IMR-90 (cell line): Measurements from ENCODE around the gene HPSE. TPM values are rescaled to one million over a fixed set of nuclear protein-coding genes. Genes with fewer than 3 reads are reported as not detected.

Experiments used
- ATAC-seq: fragments of 200-7000 bp; cut with Tn5 transposase; 2 replicates; pipeline ENCODE4 v1.9.1; 2020; ENCODE audit warnings: low read depth, mild to moderate bottlenecking, moderate library complexity
- BruUV-seq: library from RNA; stranded (reverse); fragments of 400-500 nt; replicated peaks from 2 replicates; lab custom pipeline; 2021; lab: Mats Ljungman, UMichigan
- CTCF ChIA-PET: fragments of 300-600 bp; formaldehyde crosslinking; extraction: SDS; loops from one replicate; lab custom pipeline; 2021; ENCODE audit warnings: antibody characterized with exemption; lab: Yijun Ruan, JAX
- POLR2A ChIA-PET: fragments of 300-600 bp; sonication (Branson Sonifier 250); formaldehyde crosslinking; loops from one replicate; lab custom pipeline; 2022; ENCODE audit warnings: antibody characterized with exemption; ENCODE audit not compliant: unreplicated experiment; lab: Charles Lee
- DNase-seq: peaks from one replicate; pipeline ENCODE4 v3.0.0; 2013
- H2AFZ ChIP-seq: replicated peaks from 2 replicates; pipeline ENCODE3; 2013; ENCODE audit warnings: low read length, mild to moderate bottlenecking; ENCODE audit not compliant: poor library complexity
- H2AK5ac ChIP-seq: 2 replicates; pipeline ENCODE4 v1.6.1; 2013; ENCODE audit warnings: low read depth, low read length, inconsistent platforms
- H2AK9ac ChIP-seq: replicated peaks from 2 replicates; pipeline ENCODE3; 2013; ENCODE audit warnings: mild to moderate bottlenecking, low read depth, low read length, moderate library complexity; ENCODE audit not compliant: poor library complexity
- H2BK120ac ChIP-seq: 2 replicates; pipeline ENCODE4 v1.6.1; 2013; ENCODE audit warnings: low read depth, low read length, inconsistent platforms
- H2BK15ac ChIP-seq: 3 replicates; pipeline ENCODE4 v1.6.1; 2013; ENCODE audit warnings: low read depth, low read length, inconsistent platforms
- H2BK20ac ChIP-seq: 2 replicates; pipeline ENCODE4 v1.6.1; 2013; ENCODE audit warnings: low read depth, mild to moderate bottlenecking, inconsistent platforms, low read length, moderate library complexity
- H2BK5ac ChIP-seq: 2 replicates; pipeline ENCODE4 v1.6.1; 2013; ENCODE audit warnings: mild to moderate bottlenecking, low read depth, low read length, inconsistent platforms; ENCODE audit not compliant: poor library complexity, severe bottlenecking
- H3K14ac ChIP-seq: replicated peaks from 2 replicates; pipeline ENCODE4 v1.6.1; 2013; ENCODE audit warnings: low read depth, low read length, inconsistent platforms
- H3K18ac ChIP-seq: 2 replicates; pipeline ENCODE4 v1.6.1; 2013; ENCODE audit warnings: low read depth, low read length, control low read depth
- H3K23ac ChIP-seq: 2 replicates; pipeline ENCODE4 v1.6.1; 2013; ENCODE audit warnings: low read depth, low read length, inconsistent platforms
- H3K27ac ChIP-seq: 2 replicates; pipeline ENCODE4 v1.5.1; 2013; ENCODE audit warnings: mild to moderate bottlenecking, control low read depth, low read length; ENCODE audit not compliant: insufficient read depth
- H3K27me3 ChIP-seq: 2 replicates; pipeline ENCODE4 v1.6.1; 2013; ENCODE audit warnings: low read length; ENCODE audit not compliant: control insufficient read depth, insufficient read depth
- H3K36me3 ChIP-seq: 2 replicates; pipeline ENCODE4 v1.6.1; 2013; ENCODE audit warnings: low read length, mixed read lengths; ENCODE audit not compliant: control insufficient read depth, insufficient read depth
- H3K4ac ChIP-seq: 2 replicates; pipeline ENCODE4 v1.6.1; 2013; ENCODE audit warnings: low read depth, low read length, inconsistent platforms
- H3K4me1 ChIP-seq: 2 replicates; pipeline ENCODE4 v1.6.1; 2013; ENCODE audit warnings: low read length, mixed read lengths; ENCODE audit not compliant: control insufficient read depth, insufficient read depth
- H3K4me2 ChIP-seq: 2 replicates; pipeline ENCODE4 v1.6.1; 2013; ENCODE audit warnings: low read depth, mild to moderate bottlenecking, control low read depth, low read length, moderate library complexity
- H3K4me3 ChIP-seq: 2 replicates; pipeline ENCODE4 v1.5.1; 2013; ENCODE audit warnings: low read depth, mild to moderate bottlenecking, control low read depth, low read length, moderate library complexity; ENCODE audit not compliant: insufficient read depth
- H3K56ac ChIP-seq: 2 replicates; pipeline ENCODE4 v1.6.1; 2013; ENCODE audit warnings: low read length, inconsistent platforms; ENCODE audit not compliant: insufficient read depth; ENCODE audit errors: extremely low read depth
- H3K79me1 ChIP-seq, 2 experiments: 2 replicates each; pipeline ENCODE4 v1.6.1; 2013; ENCODE audit warnings: low read length in 2 of 2, inconsistent platforms in 1 of 2, low read depth in 1 of 2
- H3K9ac ChIP-seq: 2 replicates; pipeline ENCODE4 v1.6.1; 2013; ENCODE audit warnings: low read depth, low read length, control low read depth
- H3K9me1 ChIP-seq: 2 replicates; pipeline ENCODE4 v1.6.1; 2013; ENCODE audit warnings: low read length, inconsistent platforms; ENCODE audit not compliant: insufficient read depth
- H3K9me3 ChIP-seq: 2 replicates; pipeline ENCODE4 v1.6.1; 2013; ENCODE audit warnings: low read length; ENCODE audit not compliant: control insufficient read depth, insufficient read depth
- H4K20me1 ChIP-seq: 2 replicates; pipeline ENCODE4 v1.6.1; 2013; ENCODE audit warnings: low read length, inconsistent platforms; ENCODE audit not compliant: insufficient read depth
- H4K5ac ChIP-seq: 2 replicates; pipeline ENCODE4 v1.6.1; 2013; ENCODE audit warnings: mild to moderate bottlenecking, low read depth, low read length, control low read depth
- H4K8ac ChIP-seq, 2 experiments: 2 replicates each; pipeline ENCODE4 v1.6.1; 2013; ENCODE audit warnings: low read depth in 2 of 2, low read length in 2 of 2, control low read depth in 1 of 2, inconsistent platforms in 1 of 2
- H4K91ac ChIP-seq: 2 replicates; pipeline ENCODE4 v1.6.1; 2013; ENCODE audit warnings: low read depth, low read length, inconsistent platforms; ENCODE audit not compliant: insufficient read depth
- BHLHE40 ChIP-seq: fragments of 150-350 bp; IDR thresholded peaks from 2 replicates; pipeline ENCODE4 v1.6.1; 2016; ENCODE audit warnings: mild to moderate bottlenecking, low read depth, low read length
- CEBPB ChIP-seq: IDR thresholded peaks from 2 replicates; pipeline ENCODE4 v1.6.1; 2012; ENCODE audit warnings: low read depth, low read length, improper control_type of control experiment
- CHD1 ChIP-seq: IDR thresholded peaks from 2 replicates; pipeline ENCODE4 v1.6.1; 2012; ENCODE audit warnings: low read depth, low read length, improper control_type of control experiment
- FOS ChIP-seq: fragments of 150-350 bp; IDR thresholded peaks from 2 replicates; pipeline ENCODE4 v1.6.1; 2016; ENCODE audit warnings: low read depth, low read length
- MAFK ChIP-seq: IDR thresholded peaks from 2 replicates; pipeline ENCODE4 v1.6.1; 2012; ENCODE audit warnings: low read depth, low read length, improper control_type of control experiment
- MAZ ChIP-seq: IDR thresholded peaks from 2 replicates; pipeline ENCODE4 v1.6.1; 2012; ENCODE audit warnings: low read depth, mild to moderate bottlenecking, low read length, improper control_type of control experiment, moderate library complexity, borderline replicate concordance
- MXI1 ChIP-seq: IDR thresholded peaks from 2 replicates; pipeline ENCODE4 v1.6.1; 2012; ENCODE audit warnings: low read depth, mild to moderate bottlenecking, low read length, moderate library complexity, borderline replicate concordance
- NFE2L2 ChIP-seq: fragments of 150-350 bp; IDR thresholded peaks from 2 replicates; pipeline ENCODE4 v1.6.1; 2016; ENCODE audit warnings: low read depth, mild to moderate bottlenecking, low read length
- POLR2A ChIP-seq: IDR thresholded peaks from 2 replicates; pipeline ENCODE4 v1.6.1; 2012; ENCODE audit warnings: mild to moderate bottlenecking, low read depth, low read length
- RAD21 ChIP-seq: IDR thresholded peaks from 2 replicates; pipeline ENCODE4 v1.6.1; 2012; ENCODE audit warnings: low read length, improper control_type of control experiment
- RCOR1 ChIP-seq: IDR thresholded peaks from 2 replicates; pipeline ENCODE4 v1.6.1; 2012; ENCODE audit warnings: mild to moderate bottlenecking, low read length, improper control_type of control experiment; ENCODE audit not compliant: insufficient replicate concordance
- RFX5 ChIP-seq: IDR thresholded peaks from 2 replicates; pipeline ENCODE4 v1.8.0; 2012; ENCODE audit warnings: low read depth, mild to moderate bottlenecking, low read length, moderate library complexity
- SMC3 ChIP-seq: fragments of 150-350 bp; IDR thresholded peaks from 2 replicates; pipeline ENCODE4 v1.6.1; 2016; ENCODE audit warnings: low read depth, mild to moderate bottlenecking, antibody characterized with exemption, low read length, moderate library complexity
- WGBS, 2 experiments: methylation state at CpG; one replicate each; pipeline versions ENCODE4 v1.1.5 to v1.1.7; 2013; ENCODE audit warnings: missing lambda C conversion rate in 2 of 2; ENCODE audit not compliant: insufficient read length in 1 of 2; ENCODE audit errors: extremely low coverage in 2 of 2; 5-methylcytosine and 5-hydroxymethylcytosine counted together
- dilution Hi-C: fragments of 300-500 bp; cut with HindIII; formaldehyde crosslinking; loops from one replicate; pipeline ENCODE4 v1.14.3; 2018; ENCODE audit warnings: low sequenced_read_pairs; ENCODE audit not compliant: unreplicated experiment
- in situ Hi-C: fragments of 300-500 bp; cut with MboI; formaldehyde crosslinking; loops from 3 replicates; pipeline ENCODE4 v1.14.3; 2019; ENCODE audit warnings: low sequenced_read_pairs, inconsistent platforms, mixed read lengths
- intact Hi-C: fragments of 100-400 bp; cut with micrococcal nuclease; formaldehyde crosslinking; loops from 2 replicates; pipeline ENCODE4 v1.10.0; 2022
- polyA plus RNA-seq, 3 experiments: library from polyadenylated mRNA; depleted of rRNA; stranded (reverse); fragments of >200 nt; gene quantifications; 2 replicates each; pipeline ENCODE4 v1.2.3, GENCODE V29; 2012; ENCODE audit warnings: low replicate concordance in 1 of 3
- total RNA-seq: library from RNA; depleted of rRNA; stranded (reverse); fragments of >200 nt; gene quantifications from 2 replicates; pipeline ENCODE4 v1.2.3, GENCODE V29; 2012
- TF ChIP-seq, protein P1 (sequence below): fragments of 150-350 bp; IDR thresholded peaks from 2 replicates; pipeline ENCODE4 v1.6.1; 2016; ENCODE audit warnings: low read depth, mild to moderate bottlenecking, low read length, moderate library complexity, borderline replicate concordance
- TF ChIP-seq, protein P2 (sequence below): conservative IDR thresholded peaks from 2 replicates; pipeline ENCODE4 v1.5.1; 2012; ENCODE audit warnings: mild to moderate bottlenecking, low read depth, low read length, improper control_type of control experiment
- TF ChIP-seq, protein P3 (sequence below): fragments of 150-350 bp; IDR thresholded peaks from 2 replicates; pipeline ENCODE4 v1.6.1; 2017; ENCODE audit warnings: mild to moderate bottlenecking, antibody characterized with exemption, low read length, low read depth

Gene HPSE
- total and polyA plus RNA-seq, 2 of the 4 experiments (the other 2 are of a cell fraction): under 0.01 to 0.09 TPM

DNA sequence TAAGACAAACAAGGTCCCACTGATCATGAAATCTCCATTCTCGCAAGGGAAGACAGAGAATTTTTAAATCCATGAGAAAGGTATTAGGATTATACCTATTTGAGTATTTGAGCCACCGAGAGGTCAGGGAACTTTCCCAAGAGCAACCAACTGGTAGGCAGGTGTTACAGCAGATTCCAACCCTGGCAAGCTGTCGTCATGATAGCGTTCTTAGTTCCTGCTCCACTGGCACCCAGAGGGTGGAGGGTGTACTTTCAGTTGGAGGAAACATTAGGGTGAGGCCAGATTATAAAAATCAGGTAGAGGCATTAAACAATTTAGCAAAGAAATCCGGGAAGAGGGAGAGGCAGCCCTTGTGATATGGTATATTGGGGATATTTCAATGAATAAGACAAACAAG is 73.3 kb downstream of the HPSE start:
- Histone ChIP-seq H3K36me3 (peaks cover 3% of the 10 kb centered on the region; the same call in 1 of the 2 replicates), H3K4me1 (peaks cover 8% of the 10 kb centered on the region), H3K9ac (no peak overlapping the region), H2BK20ac (no peak overlapping the region), H3K56ac (no peak overlapping the region), H3K79me1 (0 out of 4 replicates have a peak, but pooled peaks cover 0 to 3% of the 10 kb centered on the region in 2 experiments), H3K18ac (no peak overlapping the region), H2AFZ (no peak overlapping the region), H3K23ac (no peak overlapping the region), H3K9me3 (no peaks in the 10 kb centered on the region), H4K8ac (no peak overlapping the region), H2AK9ac (no peak overlapping the region), H3K27me3 (no peaks in the 10 kb centered on the region), H4K20me1 (no peaks in the 10 kb centered on the region), H2BK5ac (no peak overlapping the region), H3K4ac (no peak overlapping the region), H3K27ac (no peak overlapping the region), H2AK5ac (no peak overlapping the region), H3K9me1 (peaks cover 7% of the 10 kb centered on the region), H3K4me3 (no peak overlapping the region), H4K91ac (no peak overlapping the region), H3K14ac (no peak overlapping the region), H2BK15ac (no peak overlapping the region), H4K5ac (no peak overlapping the region), H3K4me2 (no peak overlapping the region), H2BK120ac (no peak overlapping the region)
- ATAC-seq: no peak
- no TSS peak for BruUV-seq
- in situ Hi-C loops (loop anchor here (10.0 kb wide), 1 partner anchor 817 kb away; no protein-coding TSS in a partner anchor), intact Hi-C loops (loop anchor here (5.0 kb wide), 1 partner anchor 799 kb away; no protein-coding TSS in a partner anchor), dilution Hi-C loops (no loop called here)
- CTCF ChIA-PET: interaction anchor here (0.6 to 1.2 kb wide), 4 partner anchors 146 to 208 kb away, joined by 3 to 5 read pairs (median 4); partner anchors contain the start of gene PLAC8
- WGBS, 2 experiments: 100% methylated on average over 2 of the region's 5 CpGs; no CpG with 5 or more reads in 1 of the 2 experiments
- no peak for DNase-seq
- no peak for TF ChIP-seq RFX5
- no peak for TF ChIP-seq CEBPB
- TF ChIP-seq MAFK: no peak
- no peak for TF ChIP-seq FOS
- TF ChIP-seq, protein P1, sequence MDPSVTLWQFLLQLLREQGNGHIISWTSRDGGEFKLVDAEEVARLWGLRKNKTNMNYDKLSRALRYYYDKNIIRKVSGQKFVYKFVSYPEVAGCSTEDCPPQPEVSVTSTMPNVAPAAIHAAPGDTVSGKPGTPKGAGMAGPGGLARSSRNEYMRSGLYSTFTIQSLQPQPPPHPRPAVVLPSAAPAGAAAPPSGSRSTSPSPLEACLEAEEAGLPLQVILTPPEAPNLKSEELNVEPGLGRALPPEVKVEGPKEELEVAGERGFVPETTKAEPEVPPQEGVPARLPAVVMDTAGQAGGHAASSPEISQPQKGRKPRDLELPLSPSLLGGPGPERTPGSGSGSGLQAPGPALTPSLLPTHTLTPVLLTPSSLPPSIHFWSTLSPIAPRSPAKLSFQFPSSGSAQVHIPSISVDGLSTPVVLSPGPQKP: no peak
- no peak for TF ChIP-seq MXI1
- TF ChIP-seq SMC3: no peak
- TF ChIP-seq MAZ: no peak
- TF ChIP-seq, protein P2, sequence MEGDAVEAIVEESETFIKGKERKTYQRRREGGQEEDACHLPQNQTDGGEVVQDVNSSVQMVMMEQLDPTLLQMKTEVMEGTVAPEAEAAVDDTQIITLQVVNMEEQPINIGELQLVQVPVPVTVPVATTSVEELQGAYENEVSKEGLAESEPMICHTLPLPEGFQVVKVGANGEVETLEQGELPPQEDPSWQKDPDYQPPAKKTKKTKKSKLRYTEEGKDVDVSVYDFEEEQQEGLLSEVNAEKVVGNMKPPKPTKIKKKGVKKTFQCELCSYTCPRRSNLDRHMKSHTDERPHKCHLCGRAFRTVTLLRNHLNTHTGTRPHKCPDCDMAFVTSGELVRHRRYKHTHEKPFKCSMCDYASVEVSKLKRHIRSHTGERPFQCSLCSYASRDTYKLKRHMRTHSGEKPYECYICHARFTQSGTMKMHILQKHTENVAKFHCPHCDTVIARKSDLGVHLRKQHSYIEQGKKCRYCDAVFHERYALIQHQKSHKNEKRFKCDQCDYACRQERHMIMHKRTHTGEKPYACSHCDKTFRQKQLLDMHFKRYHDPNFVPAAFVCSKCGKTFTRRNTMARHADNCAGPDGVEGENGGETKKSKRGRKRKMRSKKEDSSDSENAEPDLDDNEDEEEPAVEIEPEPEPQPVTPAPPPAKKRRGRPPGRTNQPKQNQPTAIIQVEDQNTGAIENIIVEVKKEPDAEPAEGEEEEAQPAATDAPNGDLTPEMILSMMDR: no peak
- TF ChIP-seq BHLHE40: no peak
- no peak for TF ChIP-seq RAD21
- TF ChIP-seq, protein P3, sequence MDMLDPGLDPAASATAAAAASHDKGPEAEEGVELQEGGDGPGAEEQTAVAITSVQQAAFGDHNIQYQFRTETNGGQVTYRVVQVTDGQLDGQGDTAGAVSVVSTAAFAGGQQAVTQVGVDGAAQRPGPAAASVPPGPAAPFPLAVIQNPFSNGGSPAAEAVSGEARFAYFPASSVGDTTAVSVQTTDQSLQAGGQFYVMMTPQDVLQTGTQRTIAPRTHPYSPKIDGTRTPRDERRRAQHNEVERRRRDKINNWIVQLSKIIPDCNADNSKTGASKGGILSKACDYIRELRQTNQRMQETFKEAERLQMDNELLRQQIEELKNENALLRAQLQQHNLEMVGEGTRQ: no peak
- no peak for TF ChIP-seq POLR2A
- no peak for TF ChIP-seq RCOR1
- no peak for TF ChIP-seq NFE2L2
- no peak for TF ChIP-seq CHD1
- POLR2A ChIA-PET: no interaction called here
